Glomerular endothelial cell (primary cell): Measurements from ENCODE around the gene RBM23. TPM values are rescaled to one million over a fixed set of nuclear protein-coding genes. Genes with fewer than 3 reads are reported as not detected.

Source experiments
- DNase-seq: peaks from one replicate; pipeline ENCODE4 v3.0.0-alpha.2; 2011; ENCODE audit warnings: low read depth, low spot score; ENCODE audit errors: extremely low read depth
- total RNA-seq: library from RNA; depleted of rRNA; stranded (reverse); fragments of >200 nt; gene quantifications from 2 replicates; pipeline ENCODE4 v1.2.3, GENCODE V29; 2015

The RBM23 gene
- total RNA-seq, 1 donor from 2014 or later = 65.2 TPM

DNA sequence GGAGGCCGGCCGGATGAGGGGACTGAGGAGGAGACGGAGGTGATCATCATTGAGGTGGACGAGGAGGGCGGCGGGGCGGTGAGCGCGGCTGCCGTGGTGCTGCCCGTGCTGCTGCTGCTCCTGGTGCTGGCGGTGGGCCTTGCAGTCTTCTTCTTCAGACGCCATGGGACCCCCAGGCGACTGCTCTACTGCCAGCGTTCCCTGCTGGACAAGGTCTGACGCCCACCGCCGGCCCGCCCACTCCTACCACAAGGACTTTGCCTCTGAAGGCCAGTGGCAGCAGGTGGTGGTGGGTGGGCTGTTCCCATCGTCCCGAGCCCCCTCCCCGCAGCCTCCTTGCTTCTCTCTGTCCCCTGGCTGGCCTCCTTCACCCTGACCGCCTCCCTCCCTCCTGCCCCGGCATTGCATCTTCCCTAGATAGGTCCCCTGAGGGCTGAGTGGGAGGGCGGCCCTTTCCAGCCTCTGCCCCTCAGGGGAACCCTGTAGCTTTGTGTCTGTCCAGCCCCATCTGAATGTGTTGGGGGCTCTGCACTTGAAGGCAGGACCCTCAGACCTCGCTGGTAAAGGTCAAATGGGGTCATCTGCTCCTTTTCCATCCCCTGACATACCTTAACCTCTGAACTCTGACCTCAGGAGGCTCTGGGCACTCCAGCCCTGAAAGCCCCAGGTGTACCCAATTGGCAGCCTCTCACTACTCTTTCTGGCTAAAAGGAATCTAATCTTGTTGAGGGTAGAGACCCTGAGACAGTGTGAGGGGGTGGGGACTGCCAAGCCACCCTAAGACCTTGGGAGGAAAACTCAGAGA lies 72.9 kb downstream of the RBM23 start:
- no peak for DNase-seq

- DNase-seq = no peak
Observed at GRCh38 chr14:22845103-22845394, 73.9 kb downstream of the RBM23 start.

GRCh38 chr14:22844221-22845102 lies 74.5 kb downstream of the RBM23 start:
- DNase-seq = no peak

Other genes starting within 250 kb of the RBM23 start
- 136 and 203 TPM in 2 replicates for gene OXA1L, start 152.5 kb downstream of the RBM23 start, total RNA-seq
- gene SLC7A7, start 103.7 kb downstream of the RBM23 start, total RNA-seq = 27.2 and 38.2 TPM in 2 replicates
- gene MRPL52, start 89.3 kb downstream of the RBM23 start, total RNA-seq = 97.6 and 305 TPM in 2 replicates
- gene MMP14, start 82.6 kb downstream of the RBM23 start, total RNA-seq = 630 and 804 TPM in 2 replicates
- gene LRP10, start 47.4 kb downstream of the RBM23 start, total RNA-seq = 187 and 195 TPM in 2 replicates
- gene REM2, start 35.9 kb downstream of the RBM23 start, total RNA-seq = not detected in 2 replicates
- gene PRMT5, start 10.2 kb upstream of the RBM23 start, total RNA-seq = 44.9 and 56.0 TPM in 2 replicates
- gene HAUS4, start 37.9 kb upstream of the RBM23 start, total RNA-seq = 25.4 and 38.7 TPM in 2 replicates
- 46.5 and 51.0 TPM in 2 replicates for gene AJUBA, start 63.4 kb upstream of the RBM23 start, total RNA-seq
- gene C14orf93, start 91.0 kb upstream of the RBM23 start, total RNA-seq = 5.6 and 6.6 TPM in 2 replicates
- gene PSMB5, start 115.8 kb upstream of the RBM23 start, total RNA-seq = 244 and 335 TPM in 2 replicates
- gene PSMB11, start 123.1 kb upstream of the RBM23 start, total RNA-seq = not detected in 2 replicates
- 8.9 and 11.9 TPM in 2 replicates for gene CDH24, start 138.4 kb upstream of the RBM23 start, total RNA-seq
- gene ACIN1, start 176.0 kb upstream of the RBM23 start, total RNA-seq = 91.2 and 142 TPM in 2 replicates
- 41.0 and 73.7 TPM in 2 replicates for gene C14orf119, start 176.4 kb upstream of the RBM23 start, total RNA-seq
- gene CIROP, start 185.8 kb upstream of the RBM23 start, total RNA-seq = not detected in 2 replicates
- not detected in 2 replicates for gene CEBPE, start 200.1 kb upstream of the RBM23 start, total RNA-seq